ENCODE measurements around the gene CRHR2. TPM values are rescaled to one million over a fixed set of nuclear protein-coding genes. Genes with fewer than 3 reads are reported as not detected.
A peak's percentile ranks its signal among the peaks of the same experiment; 100 is the strongest.
"Not testable (repeated sequence)": the region's sequence is repeated elsewhere in the genome, so short reads cannot be mapped to it uniquely, and the experiment has no call there.

Gene CRHR2
- total and polyA plus RNA-seq, 5 experiments from 2014 or later: 0.06 TPM; not detected in 4

DNA sequence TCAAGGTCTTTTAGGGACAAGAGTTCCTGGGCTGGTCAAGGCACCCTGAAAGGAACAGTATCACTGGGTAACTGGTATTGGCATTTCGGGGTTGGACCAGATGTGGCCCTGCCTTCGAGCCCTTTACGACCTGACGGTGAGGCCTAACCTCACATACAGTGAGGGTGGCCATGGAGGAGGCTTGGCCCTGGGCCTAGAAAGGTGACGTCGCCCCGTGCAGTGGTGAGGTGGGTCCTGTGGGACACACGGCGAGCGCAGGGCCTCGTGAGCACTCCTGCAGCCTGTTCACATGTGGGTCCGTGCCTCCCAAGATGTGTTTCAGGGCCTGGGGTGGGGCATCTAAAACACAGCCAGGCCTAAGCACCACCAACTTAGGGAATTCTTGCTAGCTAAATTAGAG is 36.1 kb downstream of the CRHR2 start:
- Mint-ChIP-seq H3K9me3 (no peaks in the 10 kb centered on the region), H3K36me3 (peaks cover 0 to 16% (median 12%) of the 10 kb centered on the region in 3 donors), H3K27me3 (no peaks in the 10 kb centered on the region), H3K4me3 (no peak overlapping the region), H3K4me1 (peaks cover 0 to 2% (median under 1%) of the 10 kb centered on the region in 4 donors), H3K27ac (no peak overlapping the region)
- DNase-seq (no peak), ATAC-seq (no peak)
- POLR2A ChIA-PET: no interaction called here

DNA sequence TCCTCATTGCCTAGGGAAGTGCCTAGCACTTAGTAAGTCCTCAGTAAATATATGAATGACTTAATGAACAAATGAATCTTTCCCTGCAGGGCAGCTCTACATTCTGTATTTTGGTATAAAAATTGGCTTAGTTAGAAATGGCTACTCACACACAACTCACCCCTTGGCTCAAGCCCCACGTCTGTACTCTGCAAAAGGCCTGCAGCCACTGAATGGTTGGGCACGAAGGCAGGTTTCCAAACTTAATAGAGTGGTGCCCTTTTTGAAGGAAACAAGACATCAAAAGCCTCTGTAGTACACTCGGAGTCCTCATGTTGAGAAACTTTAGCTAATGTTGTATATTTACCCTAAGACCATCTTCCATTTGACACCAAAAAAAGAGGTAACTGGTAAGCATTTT is 36.6 kb downstream of the CRHR2 start:
- ATAC-seq: no peak
- peak overlapping the region in 1 of 10 donors; percentile 41 for H3K27ac Mint-ChIP-seq
- POLR2A ChIA-PET: no interaction called here
- DNase-seq: no peak
- no peak overlapping the region for H3K4me3 Mint-ChIP-seq
- peaks cover 0 to 16% (median 12%) of the 10 kb centered on the region in 3 donors for H3K36me3 Mint-ChIP-seq
- H3K27me3 Mint-ChIP-seq: no peaks in the 10 kb centered on the region
- H3K4me1 Mint-ChIP-seq: peaks cover 0 to 2% (median under 1%) of the 10 kb centered on the region in 4 donors
- H3K9me3 Mint-ChIP-seq: no peaks in the 10 kb centered on the region

DNA sequence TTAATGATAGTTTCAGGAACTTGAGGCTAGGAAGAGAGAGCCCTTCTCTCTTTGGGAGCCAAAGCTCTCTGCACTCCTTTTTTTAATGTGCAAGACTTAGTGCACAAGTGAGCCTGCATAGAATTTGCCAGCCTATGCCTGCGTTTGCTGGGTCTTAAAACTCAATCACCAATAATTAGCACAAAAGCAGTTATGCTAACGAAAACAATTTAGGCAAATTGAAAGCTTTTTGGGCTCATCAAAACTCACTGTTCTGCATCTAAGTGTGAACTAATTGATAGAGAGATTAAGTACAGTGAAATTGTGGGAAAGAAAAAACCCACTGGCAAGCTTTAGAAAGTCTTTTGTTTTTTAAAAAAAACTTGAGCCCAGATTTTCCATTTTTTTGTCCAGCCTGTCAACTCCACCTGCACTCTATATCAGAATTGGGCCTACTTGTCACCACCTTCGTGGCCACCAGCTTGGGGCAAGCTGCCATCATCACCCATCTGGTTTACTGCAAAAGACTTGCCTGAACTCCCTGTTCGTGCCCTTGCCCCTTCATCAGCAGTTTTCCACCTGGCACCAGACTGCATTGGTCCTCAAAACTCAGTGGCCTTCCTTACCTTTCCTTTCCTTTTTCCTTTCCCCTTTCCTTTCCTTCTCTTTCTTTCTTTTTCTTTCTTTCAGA is 37.8 kb downstream of the CRHR2 start:
- Mint-ChIP-seq H3K27me3 (no peaks in the 10 kb centered on the region), H3K4me3 (no peak overlapping the region), H3K4me1 (peaks cover 0 to 2% (median under 1%) of the 10 kb centered on the region in 4 donors), H3K27ac (peak overlapping the region in 7 of 10 donors; percentile 36 to 75 (median 58)), H3K9me3 (no peaks in the 10 kb centered on the region), H3K36me3 (peaks cover 0 to 17% (median 12%) of the 10 kb centered on the region in 3 donors)
- ATAC-seq: no peak
- POLR2A ChIA-PET: no interaction called here
- DNase-seq: no peak

DNA sequence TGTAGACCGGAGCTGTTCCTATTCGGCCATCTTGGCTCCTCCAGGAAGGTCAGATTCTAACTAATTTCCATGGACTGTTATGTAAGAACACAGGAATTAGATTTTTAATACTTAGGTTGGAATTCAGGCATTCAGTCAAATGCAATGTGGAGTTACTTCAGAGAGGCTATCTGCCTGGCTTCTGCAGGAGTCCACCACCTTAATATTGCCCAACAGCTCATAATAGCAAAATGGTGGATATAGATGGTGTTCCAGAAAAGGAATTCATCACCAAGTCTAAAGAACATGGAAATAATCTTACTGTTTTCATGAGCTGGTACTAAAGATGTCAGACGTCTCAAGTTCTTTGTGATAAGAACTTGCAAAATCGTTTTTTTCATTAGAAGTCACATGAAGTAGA is 39.5 kb downstream of the CRHR2 start:
- POLR2A ChIA-PET: no interaction called here
- Mint-ChIP-seq H3K36me3 (peaks cover 0 to 18% (median 14%) of the 10 kb centered on the region in 3 donors), H3K27ac (no peak overlapping the region), H3K4me1 (peaks cover 0 to 2% (median under 1%) of the 10 kb centered on the region in 4 donors), H3K4me3 (no peak overlapping the region), H3K27me3 (no peaks in the 10 kb centered on the region), H3K9me3 (no peaks in the 10 kb centered on the region)
- DNase-seq: no peak
- no peak for ATAC-seq

GRCh38 chr7:30642322-30642721 is 39.9 kb downstream of the CRHR2 start:
- H3K4me3 Mint-ChIP-seq, H3K9me3 Mint-ChIP-seq, POLR2A ChIA-PET, H3K4me1 Mint-ChIP-seq, H3K27ac Mint-ChIP-seq, H3K27me3 Mint-ChIP-seq, DNase-seq, ATAC-seq: not testable (repeated sequence)
- H3K36me3 Mint-ChIP-seq: peaks cover 0 to 16% (median 14%) of the 10 kb centered on the region in 3 donors

DNA sequence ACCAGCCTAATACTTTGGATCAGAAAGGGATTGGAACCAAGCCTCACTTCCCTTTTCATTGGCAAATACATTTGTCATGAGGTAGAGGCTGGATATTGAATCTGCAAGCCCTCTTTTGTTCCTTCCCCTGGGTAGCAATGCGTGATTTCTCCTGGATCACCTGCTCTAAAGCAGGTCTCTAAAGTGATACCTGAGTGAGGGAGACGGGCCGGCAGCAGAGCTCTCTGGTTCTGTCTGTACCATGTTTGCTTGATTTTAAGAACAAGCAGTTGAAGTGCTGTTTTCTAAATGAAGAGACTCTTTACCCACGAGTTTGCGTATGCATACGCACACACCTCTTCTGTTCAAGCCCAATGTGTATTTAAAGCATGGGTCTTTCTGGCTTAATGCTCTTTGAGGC is 46.5 kb downstream of the CRHR2 start:
- H3K4me3 Mint-ChIP-seq: no peak overlapping the region
- DNase-seq: no peak
- H3K4me1 Mint-ChIP-seq: no peaks in the 10 kb centered on the region
- H3K27me3 Mint-ChIP-seq: no peaks in the 10 kb centered on the region
- no peak for ATAC-seq
- POLR2A ChIA-PET: no interaction called here
- H3K9me3 Mint-ChIP-seq: no peaks in the 10 kb centered on the region
- H3K36me3 Mint-ChIP-seq: peaks cover 18 to 53% (median 40%) of the 10 kb centered on the region in 3 donors
- peak overlapping the region in 1 of 10 donors; percentile 19 for H3K27ac Mint-ChIP-seq

DNA sequence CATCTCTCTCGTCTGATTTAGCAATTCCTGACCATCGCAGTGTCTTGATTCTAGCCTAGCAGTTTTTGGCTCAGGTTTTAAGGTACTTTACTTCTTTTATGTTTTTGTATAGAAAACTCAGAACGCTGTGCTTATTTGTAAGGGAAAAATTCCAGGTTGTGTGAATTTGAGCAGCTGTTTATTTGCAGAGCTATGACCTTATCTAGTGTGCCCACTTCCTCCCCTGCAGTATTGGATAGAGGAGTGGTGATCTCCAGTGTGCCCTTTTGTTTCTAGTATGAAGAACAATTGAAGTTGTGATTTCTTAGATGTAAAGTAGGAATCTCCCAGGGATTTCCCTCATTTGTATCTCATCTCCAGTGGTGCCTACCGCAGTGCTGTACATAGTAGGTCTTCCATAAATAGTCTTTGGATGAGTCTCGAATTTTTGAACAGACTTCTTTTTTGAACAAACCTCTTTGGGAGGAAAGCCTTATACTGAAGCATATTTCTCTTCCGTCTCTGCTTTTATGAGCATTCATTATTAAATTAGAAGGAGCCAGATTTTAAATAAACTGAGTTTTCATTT is 47.5 kb downstream of the CRHR2 start:
- Mint-ChIP-seq H3K27ac (peak overlapping the region in 1 of 10 donors; percentile 19), H3K36me3 (peaks cover 18 to 64% (median 40%) of the 10 kb centered on the region in 3 donors), H3K27me3 (no peaks in the 10 kb centered on the region), H3K4me3 (no peak overlapping the region), H3K9me3 (no peaks in the 10 kb centered on the region), H3K4me1 (no peaks in the 10 kb centered on the region)
- ATAC-seq (no peak), DNase-seq (no peak)
- POLR2A ChIA-PET: no interaction called here

DNA sequence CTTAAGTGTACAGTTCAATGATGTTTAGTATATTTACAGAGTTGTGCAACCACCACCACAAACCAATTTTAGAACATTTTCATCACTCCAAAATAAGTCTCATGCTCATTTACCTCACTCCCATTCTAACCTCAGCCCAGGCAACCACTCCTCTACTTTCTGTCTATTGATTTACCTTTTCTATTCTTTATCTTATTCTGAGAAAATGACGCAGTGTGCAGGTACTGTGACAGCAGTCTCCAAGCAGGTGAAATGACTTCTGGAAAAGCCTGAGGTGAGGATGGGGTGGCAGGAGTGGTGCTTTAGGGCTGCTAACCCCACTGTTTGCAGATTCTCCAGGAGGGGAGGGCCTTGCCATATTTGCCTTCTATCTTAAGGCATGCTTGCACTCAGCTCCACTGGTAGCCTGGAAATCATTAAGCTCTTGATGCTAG is 48.0 kb downstream of the CRHR2 start:
- H3K4me3 Mint-ChIP-seq: no peak overlapping the region
- no peaks in the 10 kb centered on the region for H3K9me3 Mint-ChIP-seq
- POLR2A ChIA-PET: no interaction called here
- H3K27me3 Mint-ChIP-seq: no peaks in the 10 kb centered on the region
- ATAC-seq: no peak
- H3K27ac Mint-ChIP-seq: peak overlapping the region in 2 of 10 donors; percentile 1 to 19
- DNase-seq: no peak
- peaks cover 18 to 69% (median 41%) of the 10 kb centered on the region in 3 donors for H3K36me3 Mint-ChIP-seq
- no peaks in the 10 kb centered on the region for H3K4me1 Mint-ChIP-seq

DNA sequence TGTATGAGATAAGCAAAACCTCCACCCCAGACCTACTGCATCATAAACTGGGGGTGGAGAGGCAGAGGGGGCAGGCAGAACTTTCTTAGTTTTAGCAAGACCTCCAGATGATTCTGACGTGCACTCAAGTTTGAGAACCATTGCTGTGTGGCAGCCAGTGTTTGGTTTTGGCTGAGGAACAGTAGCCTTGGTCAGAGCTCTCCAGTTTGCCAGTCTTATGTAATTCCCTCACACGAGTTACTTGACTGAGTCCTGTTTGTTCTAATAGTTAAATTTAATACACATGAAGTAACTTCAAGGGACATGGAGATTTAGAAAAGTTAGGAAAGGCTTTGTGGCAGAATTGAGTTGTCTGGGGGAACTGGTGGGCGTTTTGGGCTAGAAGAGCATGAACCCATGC is 49.0 kb downstream of the CRHR2 start:
- DNase-seq (no peak), ATAC-seq (no peak)
- no peaks in the 10 kb centered on the region for H3K27me3 Mint-ChIP-seq
- POLR2A ChIA-PET: no interaction called here
- H3K36me3 Mint-ChIP-seq: peaks cover 18 to 77% (median 46%) of the 10 kb centered on the region in 3 donors
- no peaks in the 10 kb centered on the region for H3K4me1 Mint-ChIP-seq
- no peaks in the 10 kb centered on the region for H3K9me3 Mint-ChIP-seq
- no peak overlapping the region for H3K4me3 Mint-ChIP-seq
- H3K27ac Mint-ChIP-seq: peak overlapping the region in 5 of 10 donors; percentile 37 to 79 (median 42)

- H3K27ac Mint-ChIP-seq: no peak overlapping the region
- no peaks in the 10 kb centered on the region for H3K9me3 Mint-ChIP-seq
- H3K36me3 Mint-ChIP-seq: peaks cover 18 to 98% (median 47%) of the 10 kb centered on the region in 3 donors
- POLR2A ChIA-PET: no interaction called here
- peaks cover 0 to 2% (median 1%) of the 10 kb centered on the region in 4 donors for H3K4me1 Mint-ChIP-seq
- no peak overlapping the region for H3K4me3 Mint-ChIP-seq
- DNase-seq (no peak), ATAC-seq (no peak)
- no peaks in the 10 kb centered on the region for H3K27me3 Mint-ChIP-seq
These were observed 51.3 kb downstream of the CRHR2 start for GRCh38 chr7:30630986-30631385.

DNA sequence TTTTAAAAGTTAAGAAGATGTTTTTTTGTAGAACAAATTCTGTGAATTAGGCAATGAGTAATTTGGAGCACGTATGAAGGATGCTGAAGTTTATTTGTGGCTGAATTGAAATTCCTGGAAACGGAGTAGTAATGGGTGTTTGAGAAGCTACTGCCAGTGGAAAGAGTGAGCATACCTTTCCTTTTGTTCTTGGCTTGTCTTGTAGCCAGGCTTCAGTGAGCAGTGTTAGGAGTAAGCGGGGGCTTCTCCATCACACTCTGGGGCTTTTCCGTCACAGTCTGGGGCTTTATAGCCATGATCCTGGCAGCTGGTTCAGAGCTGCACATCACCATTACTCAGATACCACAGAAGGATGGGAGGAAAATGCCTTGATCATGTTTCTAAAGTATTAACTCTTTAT is 55.2 kb downstream of the CRHR2 start:
- Mint-ChIP-seq H3K4me1 (peaks cover 0 to 2% (median 1%) of the 10 kb centered on the region in 4 donors), H3K9me3 (no peaks in the 10 kb centered on the region), H3K27me3 (no peaks in the 10 kb centered on the region), H3K4me3 (no peak overlapping the region), H3K36me3 (peaks cover 5 to 97% (median 31%) of the 10 kb centered on the region in 3 donors), H3K27ac (peak overlapping the region in 2 of 10 donors; percentile 31 to 57)
- DNase-seq (no peak), ATAC-seq (no peak)
- POLR2A ChIA-PET: no interaction called here

GRCh38 chr7:30625283-30625682 is 57.0 kb downstream of the CRHR2 start:
- Mint-ChIP-seq H3K4me3 (no peak overlapping the region), H3K9me3 (no peaks in the 10 kb centered on the region), H3K27me3 (no peaks in the 10 kb centered on the region), H3K27ac (no peak overlapping the region), H3K4me1 (peaks cover 0 to 2% (median 1%) of the 10 kb centered on the region in 4 donors), H3K36me3 (peaks cover 5 to 95% (median 31%) of the 10 kb centered on the region in 3 donors)
- ATAC-seq: no peak
- POLR2A ChIA-PET: no interaction called here
- no peak for DNase-seq

GRCh38 chr7:30618961-30619360 is 63.3 kb downstream of the CRHR2 start:
- POLR2A ChIA-PET: no interaction called here
- H3K27ac Mint-ChIP-seq: no peak overlapping the region
- H3K4me3 Mint-ChIP-seq: no peak overlapping the region
- no peak for ATAC-seq
- H3K4me1 Mint-ChIP-seq: peaks cover 0 to 3% (median under 1%) of the 10 kb centered on the region in 4 donors
- DNase-seq: no peak
- no peaks in the 10 kb centered on the region for H3K27me3 Mint-ChIP-seq
- H3K9me3 Mint-ChIP-seq: no peaks in the 10 kb centered on the region
- H3K36me3 Mint-ChIP-seq: peaks cover 9 to 92% (median 33%) of the 10 kb centered on the region in 3 donors

Measured in naive thymus-derived CD8-positive, alpha-beta T cell (primary cell).